ENCODE data around the gene KAT8. TPM values are rescaled to one million over a fixed set of nuclear protein-coding genes. Genes with fewer than 3 reads are reported as not detected.

Gene KAT8
- total and polyA plus RNA-seq, 9 of the 15 experiments (the other 6 are each of a cell fraction or from before 2014, with no cell fraction given), result 10.0 to 98.5 (median 76.4) TPM

GRCh38 chr16:31073970-31074813 is 43.3 kb upstream of the KAT8 start, which contains the start of the genes ZNF646 and ZNF668 (continued):
- no peak; a peak in 1 of 4 replicates for TF ChIP-seq ZMIZ1 (IDR thresholded peaks at IDR 0.05; ENCODE audit: low read depth in 2 of 2, low read length in 2 of 2)
- TF ChIP-seq CCAR2 (IDR thresholded peaks at IDR 0.05; ENCODE audit: low read depth, low read length), result no peak
- no peak for TF ChIP-seq DEAF1 (CRISPR knock-in tag; IDR thresholded peaks at IDR 0.05)
- no peak for TF ChIP-seq ZNF277 (CRISPR knock-in tag; IDR thresholded peaks at IDR 0.05; ENCODE audit: borderline replicate concordance)
- TF ChIP-seq PCBP1 (IDR thresholded peaks at IDR 0.05; ENCODE audit: low read depth, low read length, poor library complexity, severe bottlenecking), result no peak
- TF ChIP-seq MYBL2 (IDR thresholded peaks at IDR 0.05; ENCODE audit: low read depth), result no peak
- no peak for TF ChIP-seq MYBL2 (CRISPR knock-in tag; IDR thresholded peaks at IDR 0.05; ENCODE audit: borderline replicate concordance)
- no peak for TF ChIP-seq KLF16 (IDR thresholded peaks at IDR 0.05)
- TF ChIP-seq FOXP4 (CRISPR knock-in tag; IDR thresholded peaks at IDR 0.05; ENCODE audit: borderline replicate concordance), result peak; percentile 56; the same call in 1 of the 2 replicates
- no peak for TF ChIP-seq LEF1 (IDR thresholded peaks at IDR 0.05)
- no peak for TF ChIP-seq ZKSCAN1 (IDR thresholded peaks at IDR 0.05; ENCODE audit: low read depth, low read length)
- TF ChIP-seq ZSCAN32 (CRISPR knock-in tag; IDR thresholded peaks at IDR 0.05), result no peak
